HEK293 (cell line): ENCODE data around the gene FAAP100.
A peak's percentile ranks its signal among the peaks of the same experiment; 100 is the strongest.

Experiments used
- CTCF ChIA-PET: fragments of 350-600 bp; formaldehyde crosslinking; extraction: SDS; loops from one replicate; lab custom pipeline; 2021; ENCODE audit warnings: antibody characterized with exemption; lab: Yijun Ruan, JAX
- POLR2A ChIA-PET: fragments of 300-600 bp; formaldehyde crosslinking; extraction: SDS; loops from one replicate; lab custom pipeline; 2020; ENCODE audit warnings: antibody characterized with exemption, inconsistent platforms; lab: Yijun Ruan, JAX
- H3K27ac ChIP-seq: fragments of 200-500 bp; sonication (Bioruptor generic); 2 replicates; pipeline ENCODE4 v1.5.1; 2014; ENCODE audit warnings: low read depth, low read length, control low read depth, inconsistent platforms; ENCODE audit errors: extremely low read depth
- H3K36me3 ChIP-seq, 2 experiments: fragments of 200-500 bp in 1 of 2; sonication (Bioruptor generic) in 1 of 2; 1 replicate in 1 of 2; 2 replicates in 1 of 2; pipeline ENCODE4 v1.5.1; 2014 to 2017; ENCODE audit warnings: inconsistent platforms in 2 of 2, low read length in 2 of 2; ENCODE audit not compliant: control insufficient read depth in 2 of 2, insufficient read depth in 1 of 2
- H3K4me1 ChIP-seq: fragments of 200-500 bp; sonication (Bioruptor generic); 2 replicates; pipeline ENCODE4 v1.5.1; 2014; ENCODE audit warnings: mild to moderate bottlenecking, low read length, inconsistent platforms; ENCODE audit not compliant: control insufficient read depth, insufficient read depth
- H3K4me3 ChIP-seq: 2 replicates; pipeline ENCODE4 v1.5.1; 2011; ENCODE audit warnings: low read depth, mild to moderate bottlenecking, control low read depth, low read length, moderate library complexity
- H3K9me3 ChIP-seq: fragments of 200-500 bp; sonication (Bioruptor generic); 2 replicates; pipeline ENCODE4 v1.5.1; 2014; ENCODE audit warnings: low read depth, low read length, inconsistent platforms; ENCODE audit not compliant: control insufficient read depth, insufficient read depth
- BCL11A ChIP-seq: fragments of 450-650 bp; formaldehyde crosslinking; IDR thresholded peaks from 2 replicates; pipeline ENCODE4 v1.5.1; 2016; ENCODE audit warnings: low read depth, missing biosample characterization, missing genetic modification characterization
- CTCF ChIP-seq: fragments of 450-650 bp; formaldehyde crosslinking; IDR thresholded peaks from 2 replicates; pipeline ENCODE4 v1.5.1; 2016; ENCODE audit warnings: missing biosample characterization, missing genetic modification characterization
- ELK4 ChIP-seq: IDR thresholded peaks from 2 replicates; pipeline ENCODE4 v1.6.1; 2011; ENCODE audit warnings: mild to moderate bottlenecking, low read depth, low read length, borderline replicate concordance
- HOXC10 ChIP-seq: sonication (generic); formaldehyde crosslinking; IDR thresholded peaks from 2 replicates; pipeline ENCODE4 v1.8.1; 2023; ENCODE audit warnings: mild to moderate bottlenecking, missing genetic modification reagents
- KLF1 ChIP-seq: fragments of 450-650 bp; formaldehyde crosslinking; IDR thresholded peaks from 2 replicates; pipeline ENCODE4 v1.5.1; 2016; ENCODE audit warnings: missing biosample characterization, missing genetic modification characterization
- KLF7 ChIP-seq: fragments of 450-650 bp; formaldehyde crosslinking; IDR thresholded peaks from 2 replicates; pipeline ENCODE4 v1.5.1; 2016; ENCODE audit warnings: missing biosample characterization, missing genetic modification characterization, borderline replicate concordance
- KLF8 ChIP-seq: fragments of 450-650 bp; formaldehyde crosslinking; IDR thresholded peaks from 2 replicates; pipeline ENCODE4 v1.5.1; 2016; ENCODE audit warnings: missing biosample characterization, missing genetic modification characterization
- OSR2 ChIP-seq: fragments of 450-650 bp; formaldehyde crosslinking; IDR thresholded peaks from 2 replicates; pipeline ENCODE4 v1.5.1; 2016; ENCODE audit warnings: missing biosample characterization, missing genetic modification characterization
- PBX3 ChIP-seq: sonication (generic); formaldehyde crosslinking; IDR thresholded peaks from 2 replicates; pipeline ENCODE4 v1.8.1; 2022; ENCODE audit warnings: mild to moderate bottlenecking, moderate library complexity, missing genetic modification reagents
- RBAK ChIP-seq: fragments of 450-650 bp; formaldehyde crosslinking; IDR thresholded peaks from 2 replicates; pipeline ENCODE4 v1.5.1; 2016; ENCODE audit warnings: missing biosample characterization, missing genetic modification characterization
- SCRT2 ChIP-seq: fragments of 450-650 bp; formaldehyde crosslinking; IDR thresholded peaks from 2 replicates; pipeline ENCODE4 v1.5.1; 2016; ENCODE audit warnings: missing biosample characterization, missing genetic modification characterization
- SP2 ChIP-seq: fragments of 450-650 bp; formaldehyde crosslinking; IDR thresholded peaks from 2 replicates; pipeline ENCODE4 v1.5.1; 2016; ENCODE audit warnings: missing biosample characterization, missing genetic modification characterization
- SP7 ChIP-seq: fragments of 450-650 bp; formaldehyde crosslinking; IDR thresholded peaks from 2 replicates; pipeline ENCODE4 v1.5.1; 2016; ENCODE audit warnings: missing biosample characterization, missing genetic modification characterization
- ZBTB10 ChIP-seq: fragments of 450-650 bp; formaldehyde crosslinking; IDR thresholded peaks from 2 replicates; pipeline ENCODE4 v1.5.1; 2016; ENCODE audit warnings: missing biosample characterization, missing genetic modification characterization
- ZNF148 ChIP-seq: fragments of 450-650 bp; formaldehyde crosslinking; IDR thresholded peaks from 2 replicates; pipeline ENCODE4 v1.5.0; 2017; ENCODE audit warnings: missing biosample characterization, missing genetic modification characterization, borderline replicate concordance
- ZNF274 ChIP-seq, 2 experiments: fragments of 200-500 bp in 1 of 2; fragments of 450-650 bp in 1 of 2; sonication (Bioruptor generic) in 1 of 2; formaldehyde crosslinking in 1 of 2; IDR thresholded peaks; 2 replicates each; pipeline versions ENCODE4 v1.5.1 to v1.6.1; 2014 to 2016; ENCODE audit warnings: borderline replicate concordance in 1 of 2, inconsistent platforms in 1 of 2, low read length in 1 of 2, missing biosample characterization in 1 of 2, missing genetic modification characterization in 1 of 2
- ZNF398 ChIP-seq: fragments of 450-650 bp; formaldehyde crosslinking; IDR thresholded peaks from 2 replicates; pipeline ENCODE4 v1.5.1; 2017; ENCODE audit warnings: missing biosample characterization, missing genetic modification characterization
- ZNF580 ChIP-seq: fragments of 450-650 bp; formaldehyde crosslinking; IDR thresholded peaks from 2 replicates; pipeline ENCODE4 v1.5.1; 2016; ENCODE audit warnings: missing biosample characterization, missing genetic modification characterization
- ZNF629 ChIP-seq: fragments of 450-650 bp; formaldehyde crosslinking; IDR thresholded peaks from 2 replicates; pipeline ENCODE4 v1.5.1; 2017; ENCODE audit warnings: missing biosample characterization, missing genetic modification characterization
- ZNF830 ChIP-seq: fragments of 450-650 bp; IDR thresholded peaks from 2 replicates; pipeline ENCODE4 v1.5.0; 2018; ENCODE audit warnings: missing biosample characterization, missing genetic modification characterization, low read depth, mild to moderate bottlenecking, moderate library complexity
- ZSCAN5A ChIP-seq: fragments of 450-650 bp; formaldehyde crosslinking; IDR thresholded peaks from 2 replicates; pipeline ENCODE4 v1.5.1; 2016; ENCODE audit warnings: missing biosample characterization, missing genetic modification characterization

Gene FAAP100

GRCh38 chr17:81519284-81520020 lies 32.7 kb downstream of the FAAP100 start (continued):
- TF ChIP-seq ZBTB10 (tag by site-specific recombination) (no peak), CTCF (tag by site-specific recombination) (peak; percentile 55; the same call in 1 of the 2 replicates), KLF7 (peak; percentile 49; the same call in 1 of the 2 replicates), ZNF830 (tag by site-specific recombination) (no peak), ZNF629 (tag by site-specific recombination) (peak; percentile 34), ZNF580 (tag by site-specific recombination) (no peak), SCRT2 (peak; percentile 94), RBAK (tag by site-specific recombination) (no peak), BCL11A (tag by site-specific recombination) (peak; percentile 42; the same call in 1 of the 2 replicates), SP2 (tag by site-specific recombination) (peak; percentile 47; the same call in 1 of the 2 replicates), SP7 (tag by site-specific recombination) (peak; percentile 65), HOXC10 (CRISPR knock-in tag) (no peak), ZNF398 (peak; percentile 24; the same call in 1 of the 2 replicates)

- no peaks in the 10 kb centered on the region for H3K9me3 ChIP-seq
- peaks cover 14% of the 10 kb centered on the region for H3K4me1 ChIP-seq
- peak overlapping the region; percentile 59; the same call in 1 of the 2 replicates for H3K27ac ChIP-seq
- peak overlapping the region; percentile 46 for H3K4me3 ChIP-seq
- H3K36me3 ChIP-seq, result no peaks in the 10 kb centered on the region
- POLR2A ChIA-PET, result interaction anchor here (0.6 to 4.4 kb wide), 12 partner anchors 11 to 296 kb away, joined by 3 to 42 read pairs (median 4); partner anchors contain the start of genes ARL16, CEP131, FAAP100 and HGS
- CTCF ChIA-PET, result interaction anchor here (0.6 to 3.6 kb wide), 11 partner anchors 10 to 264 kb away, joined by 3 to 25 read pairs (median 4); no protein-coding TSS in a partner anchor
- TF ChIP-seq ELK4 (no peak), ZNF148 (tag by site-specific recombination) (no peak), ZNF274 (IDR thresholded peaks at IDR 0.05; ENCODE audit: low read length) (no peak), ZNF274 (tag by site-specific recombination; IDR thresholded peaks at IDR 0.05; ENCODE audit: borderline replicate concordance) (no peak), ZSCAN5A (tag by site-specific recombination) (no peak), KLF1 (tag by site-specific recombination) (peak; percentile 75; the same call in 1 of the 2 replicates), KLF8 (tag by site-specific recombination) (peak; percentile 40; the same call in 1 of the 2 replicates), OSR2 (tag by site-specific recombination) (no peak), PBX3 (CRISPR knock-in tag) (peak; percentile 55; the same call in 1 of the 2 replicates)
Measured at GRCh38 chr17:81518785-81519283, 33.3 kb downstream of the FAAP100 start.
